Endothelial cell (in vitro differentiated cells): ENCODE measurements around the gene NCKAP1. TPM values are rescaled to one million over a fixed set of nuclear protein-coding genes. Genes with fewer than 3 reads are reported as not detected.

Source experiments
- DNase-seq: peaks from one replicate; pipeline ENCODE4 v3.0.0; 2021; ENCODE audit warnings: low spot score
- H3K27ac Mint-ChIP-seq: one replicate; pipeline ENCODE4 v1.8.0; 2021; ENCODE audit warnings: mixed read lengths, inconsistent platforms; ENCODE audit not compliant: unreplicated experiment
- H3K27me3 Mint-ChIP-seq: one replicate; pipeline ENCODE4 v1.8.0; 2021; ENCODE audit warnings: mild to moderate bottlenecking, moderate library complexity, mixed read lengths, inconsistent platforms; ENCODE audit not compliant: unreplicated experiment
- H3K36me3 Mint-ChIP-seq: one replicate; pipeline ENCODE4 v1.8.0; 2021; ENCODE audit warnings: mild to moderate bottlenecking, low read depth, mixed read lengths, inconsistent platforms; ENCODE audit not compliant: unreplicated experiment
- H3K4me1 Mint-ChIP-seq: one replicate; pipeline ENCODE4 v1.8.0; 2021; ENCODE audit warnings: mild to moderate bottlenecking, mixed read lengths, inconsistent platforms; ENCODE audit not compliant: unreplicated experiment
- H3K4me3 Mint-ChIP-seq: one replicate; pipeline ENCODE4 v1.8.0; 2021; ENCODE audit warnings: mild to moderate bottlenecking, mixed read lengths, inconsistent platforms; ENCODE audit not compliant: unreplicated experiment
- H3K9me3 Mint-ChIP-seq: one replicate; pipeline ENCODE4 v1.8.0; 2021; ENCODE audit warnings: mixed read lengths, inconsistent platforms; ENCODE audit not compliant: unreplicated experiment
- total RNA-seq: library from RNA; stranded (reverse); fragmentation: NEBNext Ultra II Directional; extraction: Animal tissue kit (Norgen Biotek cat#: 25700); gene quantifications from one replicate; pipeline ENCODE4 v1.2.1, GENCODE V29; 2021; ENCODE audit not compliant: unreplicated experiment
- TF ChIP-seq, protein P1 (sequence below): fragments of 200-600 bp; sonication (generic); IDR thresholded peaks from one replicate; pipeline ENCODE4 v1.5.0; 2021; ENCODE audit warnings: antibody characterized with exemption; ENCODE audit not compliant: unreplicated experiment

NCKAP1 gene
- total RNA-seq, 1 donor from 2014 or later = 171 TPM

DNA sequence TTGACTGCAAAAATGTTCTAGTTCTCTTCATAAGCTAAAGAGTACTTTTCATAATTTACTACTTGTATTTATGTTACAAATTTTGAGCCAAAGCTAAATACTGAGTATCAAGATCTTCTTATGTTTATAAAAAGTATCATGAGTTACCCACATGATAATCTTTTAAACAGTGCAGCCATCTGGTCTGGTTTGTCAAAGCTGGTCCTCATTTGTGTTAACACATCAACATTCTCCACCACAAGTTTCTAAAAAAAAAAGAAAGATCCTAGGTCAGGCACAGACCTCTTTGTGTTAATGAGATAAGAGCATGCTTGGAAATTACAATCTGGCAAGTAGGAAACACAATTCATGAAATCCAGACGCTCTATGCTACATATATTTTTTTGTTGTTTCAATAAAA is 96.3 kb downstream of the NCKAP1 start:
- H3K27me3 Mint-ChIP-seq = peaks cover 2% of the 10 kb centered on the region
- DNase-seq = no peak
- peaks cover 21% of the 10 kb centered on the region for H3K36me3 Mint-ChIP-seq
- H3K4me1 Mint-ChIP-seq = peaks cover 6% of the 10 kb centered on the region
- TF ChIP-seq, protein P1, sequence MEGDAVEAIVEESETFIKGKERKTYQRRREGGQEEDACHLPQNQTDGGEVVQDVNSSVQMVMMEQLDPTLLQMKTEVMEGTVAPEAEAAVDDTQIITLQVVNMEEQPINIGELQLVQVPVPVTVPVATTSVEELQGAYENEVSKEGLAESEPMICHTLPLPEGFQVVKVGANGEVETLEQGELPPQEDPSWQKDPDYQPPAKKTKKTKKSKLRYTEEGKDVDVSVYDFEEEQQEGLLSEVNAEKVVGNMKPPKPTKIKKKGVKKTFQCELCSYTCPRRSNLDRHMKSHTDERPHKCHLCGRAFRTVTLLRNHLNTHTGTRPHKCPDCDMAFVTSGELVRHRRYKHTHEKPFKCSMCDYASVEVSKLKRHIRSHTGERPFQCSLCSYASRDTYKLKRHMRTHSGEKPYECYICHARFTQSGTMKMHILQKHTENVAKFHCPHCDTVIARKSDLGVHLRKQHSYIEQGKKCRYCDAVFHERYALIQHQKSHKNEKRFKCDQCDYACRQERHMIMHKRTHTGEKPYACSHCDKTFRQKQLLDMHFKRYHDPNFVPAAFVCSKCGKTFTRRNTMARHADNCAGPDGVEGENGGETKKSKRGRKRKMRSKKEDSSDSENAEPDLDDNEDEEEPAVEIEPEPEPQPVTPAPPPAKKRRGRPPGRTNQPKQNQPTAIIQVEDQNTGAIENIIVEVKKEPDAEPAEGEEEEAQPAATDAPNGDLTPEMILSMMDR = no peak
- H3K4me3 Mint-ChIP-seq = no peak overlapping the region
- no peaks in the 10 kb centered on the region for H3K9me3 Mint-ChIP-seq
- no peak overlapping the region for H3K27ac Mint-ChIP-seq

DNA sequence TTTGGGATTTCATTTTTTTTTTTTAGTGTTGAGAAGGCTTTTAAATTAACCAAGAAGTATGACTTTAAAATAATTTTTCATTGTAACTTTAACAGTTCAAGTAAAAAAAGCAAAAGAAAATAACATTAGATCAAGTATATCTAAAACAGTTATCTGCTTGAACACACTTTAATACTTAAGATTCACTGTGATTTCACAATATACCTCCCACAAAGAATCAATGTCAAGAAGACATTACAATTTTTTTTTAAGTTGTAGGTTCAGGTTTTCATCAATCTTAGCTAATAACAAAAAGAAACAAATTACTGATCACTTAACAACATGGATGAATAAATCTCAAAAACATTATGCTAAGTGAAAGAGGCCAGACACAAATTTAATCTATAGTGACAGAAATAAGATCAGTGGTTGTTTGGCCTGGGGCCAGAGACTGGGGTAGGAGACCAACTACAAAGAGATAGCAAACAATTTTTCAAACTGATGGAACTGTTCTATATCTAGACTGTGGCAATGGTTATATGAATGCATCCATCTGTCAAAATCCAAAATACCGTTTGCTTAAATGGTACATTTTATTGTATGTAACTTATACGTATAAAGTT is 97.0 kb downstream of the NCKAP1 start:
- DNase-seq = no peak
- Mint-ChIP-seq H3K4me1 (no peaks in the 10 kb centered on the region), H3K27me3 (peaks cover 2% of the 10 kb centered on the region), H3K9me3 (no peaks in the 10 kb centered on the region), H3K4me3 (no peak overlapping the region), H3K36me3 (peaks cover 16% of the 10 kb centered on the region), H3K27ac (no peak overlapping the region)
- TF ChIP-seq, protein P1 = no peak

DNA sequence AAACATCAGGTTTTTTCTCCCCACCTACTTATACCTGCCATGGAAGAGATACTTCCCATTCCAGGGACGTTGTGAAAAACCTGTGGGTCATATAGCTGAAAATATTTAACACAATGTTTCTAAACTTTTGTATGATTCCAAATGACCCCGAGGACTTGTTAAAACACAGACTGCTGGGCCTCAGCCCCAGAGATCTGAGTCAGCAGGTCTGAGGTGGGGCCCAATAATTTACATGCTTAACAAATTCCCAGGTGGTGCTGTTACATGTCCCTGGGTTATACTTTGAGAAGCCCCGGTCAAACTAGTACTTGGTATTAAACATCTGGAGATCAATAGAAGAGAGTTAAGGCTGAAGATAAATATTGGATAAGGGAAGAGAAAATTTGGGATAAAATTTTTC is 100.4 kb downstream of the NCKAP1 start:
- no peaks in the 10 kb centered on the region for H3K9me3 Mint-ChIP-seq
- peaks cover 5% of the 10 kb centered on the region for H3K27me3 Mint-ChIP-seq
- H3K27ac Mint-ChIP-seq = no peak overlapping the region
- TF ChIP-seq, protein P1 = no peak
- peaks cover 20% of the 10 kb centered on the region for H3K36me3 Mint-ChIP-seq
- no peak overlapping the region for H3K4me3 Mint-ChIP-seq
- no peaks in the 10 kb centered on the region for H3K4me1 Mint-ChIP-seq
- no peak for DNase-seq

DNA sequence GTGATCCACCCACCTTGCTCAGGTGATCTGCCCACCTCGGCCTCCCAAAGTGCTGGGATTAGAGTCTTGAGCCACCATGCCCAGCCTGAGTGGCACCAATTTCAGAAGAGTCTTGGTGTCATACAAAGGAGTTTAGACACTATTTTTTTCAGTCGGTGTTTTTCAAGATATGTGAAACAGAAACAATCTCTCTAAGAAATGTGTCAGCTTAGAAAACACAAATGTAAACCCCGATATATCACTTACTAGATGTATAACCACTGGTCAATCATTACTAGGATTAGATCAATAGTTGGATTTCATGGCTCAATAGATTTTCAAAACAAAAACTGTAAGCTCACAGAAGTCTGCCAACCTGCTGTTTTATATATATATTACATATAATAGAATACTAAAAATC is 104.6 kb downstream of the NCKAP1 start:
- Mint-ChIP-seq H3K36me3 (peaks cover 13% of the 10 kb centered on the region), H3K4me3 (no peak overlapping the region), H3K27ac (no peak overlapping the region), H3K4me1 (peaks cover 19% of the 10 kb centered on the region), H3K9me3 (no peaks in the 10 kb centered on the region), H3K27me3 (peaks cover 3% of the 10 kb centered on the region)
- TF ChIP-seq, protein P1 = no peak
- DNase-seq = no peak

DNA sequence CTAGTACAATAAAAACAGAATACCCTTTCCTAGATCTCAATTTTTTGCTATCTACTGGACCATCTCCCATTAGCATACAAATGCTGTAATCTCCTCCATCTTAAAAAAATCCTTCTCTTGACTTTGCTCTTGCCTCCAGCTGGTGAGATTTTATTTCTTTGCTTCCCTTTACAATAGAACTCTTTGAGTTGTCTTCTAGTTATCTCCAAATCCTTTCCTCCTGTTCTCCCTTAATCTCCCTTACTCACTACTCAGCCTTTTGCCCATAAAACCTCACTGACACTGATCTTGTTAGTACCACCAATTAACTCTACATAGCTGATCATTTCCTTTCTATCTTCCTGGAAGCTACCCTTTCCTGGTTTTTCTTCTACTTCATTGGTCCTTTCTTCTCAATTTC is 108.3 kb downstream of the NCKAP1 start:
- Mint-ChIP-seq H3K4me3 (no peak overlapping the region), H3K36me3 (peaks cover 21% of the 10 kb centered on the region), H3K4me1 (peaks cover 25% of the 10 kb centered on the region), H3K27me3 (no peaks in the 10 kb centered on the region), H3K27ac (peak overlapping the region; percentile 53), H3K9me3 (no peaks in the 10 kb centered on the region)
- TF ChIP-seq, protein P1 = no peak
- no peak for DNase-seq
